ENCODE measurements around the gene NME8.

NME8 gene

GRCh38 chr7:37901236-37901827 lies 52.9 kb downstream of the NME8 start:
- DNase-seq, result peak; percentile 78

DNA sequence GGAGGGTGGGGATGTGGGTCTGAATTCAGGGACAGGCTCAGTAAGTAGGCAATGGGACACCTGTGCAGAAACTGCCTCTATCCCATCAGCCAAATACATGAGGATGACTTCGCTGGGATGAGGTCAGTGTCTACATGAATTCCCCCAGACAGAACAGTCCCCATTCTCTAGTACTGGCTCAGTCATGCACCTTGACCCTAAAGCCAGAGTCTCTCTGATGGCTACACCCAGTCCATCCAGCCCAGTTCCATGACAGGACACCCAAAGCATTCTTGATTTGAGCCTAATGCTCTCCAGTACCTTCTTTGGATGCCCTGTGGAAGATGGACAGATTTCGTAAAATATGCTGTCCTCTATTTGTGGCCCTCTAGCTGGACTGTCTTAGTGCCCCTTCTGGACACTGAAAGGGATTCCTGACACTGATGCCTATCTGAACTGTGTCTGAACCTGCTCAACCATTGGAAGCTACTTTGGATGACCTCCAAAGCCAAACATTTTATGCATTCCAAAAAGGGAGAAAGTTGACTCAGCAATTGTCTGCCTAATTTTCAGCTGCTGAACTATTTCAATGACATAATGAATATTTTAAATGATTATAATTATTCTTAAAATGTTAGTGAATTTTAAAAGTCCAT lies 53.6 kb downstream of the NME8 start:
- no peak for DNase-seq

- no peak for DNase-seq
These were observed 59.9 kb downstream of the NME8 start for GRCh38 chr7:37908221-37908788.

GRCh38 chr7:37912756-37913155 lies 64.4 kb downstream of the NME8 start:
- DNase-seq, result peak; percentile 49

DNA sequence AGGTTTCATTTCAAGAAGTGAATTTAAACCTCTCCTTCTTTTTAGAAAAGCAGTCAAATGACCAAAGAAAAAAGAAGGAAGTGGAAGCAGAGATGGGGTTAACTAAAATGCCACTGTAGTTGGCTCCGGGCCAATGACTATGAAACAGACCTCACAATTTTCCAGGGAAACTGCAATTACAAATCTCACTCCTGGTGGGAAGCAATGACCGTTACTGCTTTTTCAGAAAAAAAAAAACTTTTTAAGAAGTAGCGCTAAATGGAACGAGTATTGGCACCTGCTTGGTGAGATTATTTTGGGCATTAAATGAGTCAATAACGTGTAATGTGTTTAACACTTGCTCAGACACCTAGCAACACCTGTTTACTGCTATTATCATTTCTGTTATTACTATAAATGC lies 67.0 kb downstream of the NME8 start:
- peak; percentile 67 for DNase-seq

DNA sequence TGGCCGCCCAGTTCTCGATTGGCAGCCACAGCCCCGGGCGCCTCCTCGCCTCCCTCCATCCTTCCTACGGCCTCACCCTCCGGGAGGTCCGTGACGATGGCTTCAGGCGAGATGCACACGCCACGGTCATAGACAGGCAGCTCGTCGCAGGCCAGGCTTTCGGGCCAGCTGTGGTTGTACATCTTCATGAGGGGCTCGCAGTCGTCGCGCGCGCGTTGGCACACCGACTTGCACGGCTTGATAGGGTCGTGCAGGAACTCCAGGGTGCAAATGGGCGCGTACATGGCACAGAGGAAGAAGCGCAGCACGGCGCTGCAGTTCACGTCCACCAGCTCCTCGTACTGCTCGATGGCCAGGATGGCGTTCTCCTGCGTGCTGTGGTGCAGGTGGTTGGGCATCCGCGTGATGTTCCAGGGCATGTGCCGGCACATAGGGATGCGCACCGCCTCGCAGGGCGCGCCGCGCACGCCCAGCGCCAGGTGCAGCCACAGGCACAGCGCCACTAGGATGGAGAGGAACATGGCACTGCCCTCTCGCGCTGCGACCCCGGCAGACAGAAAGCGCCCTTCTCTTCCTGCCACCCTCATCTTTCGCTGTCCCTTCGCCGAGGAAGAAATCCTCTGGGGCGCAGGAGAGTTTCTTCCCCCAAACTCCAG lies 67.7 kb downstream of the NME8 start:
- peak; percentile 57 for DNase-seq

GRCh38 chr7:37916673-37917660 lies 68.6 kb downstream of the NME8 start, which contains the start of gene SFRP4:
Gene SFRP4, minus strand, starts transcription at chr7:37916817. Its CDS starts 280 bp downstream, at chr7:37916537.
- DNase-seq, result peak; percentile 87

DNA sequence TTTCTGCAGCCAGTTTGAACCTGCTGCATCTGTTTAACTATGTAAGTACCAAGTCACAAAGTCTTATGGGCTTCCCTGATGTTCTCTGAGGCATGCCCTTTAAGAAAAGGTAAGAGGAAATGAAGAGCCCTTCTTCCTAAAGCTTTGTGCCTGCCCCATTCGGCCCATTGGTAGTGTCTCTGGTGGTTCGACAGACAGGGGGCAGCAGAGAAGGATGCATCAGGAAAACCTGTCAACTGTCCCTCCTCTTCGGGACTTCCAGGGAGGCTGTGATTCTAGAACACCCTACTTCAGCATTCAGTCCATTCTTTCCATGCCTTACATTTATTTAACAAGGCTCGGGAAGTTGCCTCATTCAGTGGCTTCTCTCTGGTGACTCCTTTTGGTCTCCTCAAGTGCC lies 70.1 kb downstream of the NME8 start:
- DNase-seq, result no peak

DNA sequence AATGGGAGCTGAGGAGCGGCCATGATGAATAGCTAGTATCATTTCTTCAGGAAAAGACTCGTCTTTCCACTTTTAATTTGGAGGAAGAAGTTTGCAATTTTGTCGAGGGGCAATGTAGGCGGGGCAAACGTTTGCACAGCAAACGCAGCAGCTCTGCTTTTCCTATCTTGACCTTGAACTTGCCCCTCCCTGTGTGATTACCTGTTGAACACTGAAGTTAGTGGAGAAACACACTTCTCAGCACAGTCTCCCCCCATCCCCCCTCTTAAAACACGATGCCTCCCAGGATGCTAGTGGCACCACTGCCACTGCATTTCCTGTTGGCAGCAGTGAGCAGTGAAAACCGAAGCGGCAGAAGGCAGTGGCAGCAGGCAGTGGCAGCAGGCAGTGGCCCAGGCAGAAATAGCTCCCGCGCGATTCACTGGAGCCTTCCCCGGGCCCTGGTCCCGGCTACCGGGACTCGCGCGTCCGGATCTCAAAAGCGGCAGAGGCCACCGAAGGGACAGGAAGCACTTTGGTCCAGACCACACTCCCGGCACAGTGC lies 72.0 kb downstream of the NME8 start, which contains the start of gene EPDR1:
EPDR1 (plus strand) TSS at position 336 of the 544 bp plus-strand sequence. CDS start 300 bp downstream, outside the sequence.
- peak; percentile 95 for DNase-seq

- peak; percentile 95 for DNase-seq
These were observed 72.7 kb downstream of the NME8 start for GRCh38 chr7:37920849-37921805.

GRCh38 chr7:37921876-37922275 lies 73.5 kb downstream of the NME8 start:
- peak; percentile 37 for DNase-seq

- DNase-seq, result no peak
These were observed 75.6 kb downstream of the NME8 start for GRCh38 chr7:37923996-37924395.

DNA sequence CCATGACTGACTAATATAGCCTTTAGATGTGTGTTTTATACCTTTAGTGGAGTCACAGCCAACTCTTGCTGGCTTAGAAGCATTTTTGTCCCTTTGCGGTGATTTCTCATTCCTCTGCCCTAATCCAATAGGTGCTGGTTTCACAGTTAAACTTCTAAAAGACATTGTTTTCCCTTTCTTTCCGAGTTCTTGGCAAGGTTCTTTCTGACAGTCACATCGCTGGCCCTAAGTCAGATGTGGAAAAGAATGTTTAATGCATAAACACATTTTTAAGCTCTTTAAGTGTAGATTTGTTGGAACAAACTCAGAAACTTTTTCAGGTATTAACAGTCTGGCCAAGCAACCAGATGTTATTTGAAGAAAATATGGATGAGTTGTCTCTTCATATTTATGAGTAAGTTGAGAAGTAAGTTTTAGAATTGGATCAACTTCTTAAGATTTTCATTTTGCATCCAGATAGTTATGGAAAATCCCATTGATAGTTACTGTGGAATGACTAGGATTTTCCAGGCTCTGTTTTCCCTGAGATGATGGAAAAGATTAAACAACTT lies 76.2 kb downstream of the NME8 start:
- no peak for DNase-seq

DNA sequence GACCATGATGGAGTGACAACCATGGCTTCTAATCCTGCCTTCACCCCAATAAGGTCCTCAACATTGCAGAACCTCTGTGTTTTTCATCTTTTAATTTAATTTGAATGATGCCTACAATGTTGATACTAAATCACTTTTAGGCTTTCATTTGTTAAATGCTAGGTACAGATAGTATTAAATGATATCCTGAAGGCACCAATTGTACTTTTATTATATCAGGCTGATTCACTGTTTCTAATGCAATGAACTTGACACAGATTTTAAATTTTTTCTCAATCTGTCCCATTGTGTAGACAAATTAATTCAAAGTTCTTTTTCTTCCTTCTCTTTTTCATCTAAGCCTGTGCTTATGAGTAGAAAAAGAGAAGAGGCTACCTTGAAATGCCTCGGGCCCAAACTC lies 77.2 kb downstream of the NME8 start:
- DNase-seq, result no peak

DNA sequence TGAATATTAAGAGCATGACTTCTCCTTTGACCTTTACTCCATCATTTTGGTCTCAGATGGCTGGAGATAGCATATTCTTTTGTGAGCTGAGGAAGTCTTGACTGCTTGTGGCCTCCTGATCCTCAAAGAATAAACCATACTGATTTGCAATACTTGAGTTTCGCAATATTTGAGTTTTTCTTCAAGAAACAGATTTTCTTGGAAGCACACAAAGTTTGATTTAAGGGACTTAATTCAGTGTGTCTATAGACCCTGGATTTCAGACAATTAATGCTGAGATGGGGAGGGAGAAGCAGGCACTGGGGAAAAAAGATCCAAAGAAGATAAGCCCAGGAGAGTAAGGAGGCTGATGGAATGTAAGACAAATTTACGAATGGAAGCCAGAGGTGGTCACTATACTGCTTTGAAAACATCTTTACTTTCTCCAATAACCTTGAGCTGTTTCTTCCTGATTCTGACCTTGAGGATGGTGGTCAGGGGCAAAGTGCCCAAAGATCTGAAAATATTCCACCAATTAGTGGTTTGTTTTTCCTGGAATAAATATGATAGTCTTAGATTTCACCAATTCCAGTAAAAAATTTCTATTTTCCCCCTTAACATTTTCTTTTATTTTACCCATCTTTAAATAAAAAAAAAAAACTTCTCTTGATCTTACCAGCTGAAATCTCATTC lies 79.5 kb downstream of the NME8 start:
- DNase-seq, result peak; percentile 43

- DNase-seq, result no peak
These were observed 80.5 kb downstream of the NME8 start for GRCh38 chr7:37928878-37929277.

DNA sequence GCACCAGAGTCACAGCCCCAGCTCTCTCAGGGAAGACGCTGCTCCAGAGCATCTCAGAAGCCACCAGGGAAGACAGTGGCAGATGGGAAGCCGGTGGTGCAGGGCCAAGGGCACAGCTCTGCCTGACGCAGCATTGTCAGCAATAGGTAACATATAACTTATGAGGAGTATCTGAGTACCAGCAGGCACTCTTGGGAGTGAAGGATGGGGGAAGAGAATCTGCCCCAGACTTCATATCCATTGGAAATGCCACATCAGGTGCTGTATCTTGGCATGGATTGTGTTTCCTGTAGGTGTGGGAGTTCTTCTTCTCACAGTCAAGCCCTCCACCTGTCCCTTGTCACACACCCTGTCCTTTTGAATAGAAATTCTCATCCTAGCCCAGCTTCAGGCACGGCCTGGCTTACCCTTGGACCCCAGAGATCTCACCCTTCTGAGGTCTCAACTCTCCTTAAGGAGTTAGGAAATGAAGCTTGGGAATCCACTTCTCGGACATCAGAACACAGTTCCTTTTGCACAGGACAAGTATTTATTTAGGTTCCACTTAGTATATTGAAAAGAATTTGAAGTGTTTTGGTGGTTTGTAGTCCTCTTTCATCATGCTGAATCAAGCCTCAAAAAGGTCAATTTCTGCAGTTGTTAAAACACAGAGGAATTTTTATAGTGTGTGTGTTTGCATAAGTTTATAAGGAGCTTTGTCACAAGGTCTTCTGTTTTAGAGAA lies 82.0 kb downstream of the NME8 start:
- DNase-seq, result no peak

GRCh38 chr7:37932543-37932942 lies 84.1 kb downstream of the NME8 start:
- DNase-seq, result no peak

- no peak for DNase-seq
These were observed 84.7 kb downstream of the NME8 start for GRCh38 chr7:37933018-37933566.

Measured in hematopoietic multipotent progenitor cell treated with erythropoietin and hydrocortisone succinate and interleukin-3 and kit ligand, for 4 days (in vitro differentiated cells).